HL-60/S4 treated with phorbol 12-myristate 13-acetate at 8.2 ng/mL for 4 days and 3 days (cell line): ENCODE results near the gene BTN2A1.
"Not testable (repeated sequence)": the region's sequence is repeated elsewhere in the genome, so short reads cannot be mapped to it uniquely, and the experiment has no call there.

ENCODE experiments used
- in situ Hi-C: fragments of 300-500 bp; cut with MboI; formaldehyde crosslinking; loops from 2 replicates; pipeline ENCODE4 v1.15.0; 2022; ENCODE audit warnings: low sequenced_read_pairs

The BTN2A1 gene

GRCh38 chr6:26489996-26490964 lies 32.5 kb downstream of the BTN2A1 start:
- in situ Hi-C loops, result no loop called here

- in situ Hi-C loops, result no loop called here
These were observed 33.8 kb downstream of the BTN2A1 start for GRCh38 chr6:26491604-26492003.

- in situ Hi-C loops, result no loop called here
These were observed 35.5 kb downstream of the BTN2A1 start for GRCh38 chr6:26493258-26493657.

GRCh38 chr6:26494117-26494516 lies 36.4 kb downstream of the BTN2A1 start:
- in situ Hi-C loops, result no loop called here

GRCh38 chr6:26495281-26495680 lies 37.5 kb downstream of the BTN2A1 start:
- in situ Hi-C loops, result no loop called here

- in situ Hi-C loops, result no loop called here
These were observed 39.9 kb downstream of the BTN2A1 start for GRCh38 chr6:26497610-26498009.

- in situ Hi-C loops, result no loop called here
These were observed 42.3 kb downstream of the BTN2A1 start, which contains the start of gene BTN1A1 for GRCh38 chr6:26500102-26500501. Gene BTN1A1 (plus strand): TSS chr6:26500303. CDS start chr6:26501287, 984 bp downstream.

- in situ Hi-C loops, result no loop called here
These were observed 43.8 kb downstream of the BTN2A1 start for GRCh38 chr6:26501482-26501986.

- in situ Hi-C loops, result no loop called here
These were observed 44.4 kb downstream of the BTN2A1 start for GRCh38 chr6:26502165-26502564.

GRCh38 chr6:26502626-26503025 lies 44.9 kb downstream of the BTN2A1 start:
- in situ Hi-C loops, result no loop called here

GRCh38 chr6:26507658-26508057 lies 49.9 kb downstream of the BTN2A1 start:
- in situ Hi-C loops, result no loop called here

- in situ Hi-C loops, result not testable (repeated sequence)
These were observed 53.3 kb downstream of the BTN2A1 start for GRCh38 chr6:26511033-26511432.

- in situ Hi-C loops, result no loop called here
These were observed 57.2 kb downstream of the BTN2A1 start for GRCh38 chr6:26514984-26515383.

- in situ Hi-C loops, result no loop called here
These were observed 59.0 kb downstream of the BTN2A1 start for GRCh38 chr6:26516481-26517427.
